ENCODE results near the gene TBCE.

Gene TBCE

DNA sequence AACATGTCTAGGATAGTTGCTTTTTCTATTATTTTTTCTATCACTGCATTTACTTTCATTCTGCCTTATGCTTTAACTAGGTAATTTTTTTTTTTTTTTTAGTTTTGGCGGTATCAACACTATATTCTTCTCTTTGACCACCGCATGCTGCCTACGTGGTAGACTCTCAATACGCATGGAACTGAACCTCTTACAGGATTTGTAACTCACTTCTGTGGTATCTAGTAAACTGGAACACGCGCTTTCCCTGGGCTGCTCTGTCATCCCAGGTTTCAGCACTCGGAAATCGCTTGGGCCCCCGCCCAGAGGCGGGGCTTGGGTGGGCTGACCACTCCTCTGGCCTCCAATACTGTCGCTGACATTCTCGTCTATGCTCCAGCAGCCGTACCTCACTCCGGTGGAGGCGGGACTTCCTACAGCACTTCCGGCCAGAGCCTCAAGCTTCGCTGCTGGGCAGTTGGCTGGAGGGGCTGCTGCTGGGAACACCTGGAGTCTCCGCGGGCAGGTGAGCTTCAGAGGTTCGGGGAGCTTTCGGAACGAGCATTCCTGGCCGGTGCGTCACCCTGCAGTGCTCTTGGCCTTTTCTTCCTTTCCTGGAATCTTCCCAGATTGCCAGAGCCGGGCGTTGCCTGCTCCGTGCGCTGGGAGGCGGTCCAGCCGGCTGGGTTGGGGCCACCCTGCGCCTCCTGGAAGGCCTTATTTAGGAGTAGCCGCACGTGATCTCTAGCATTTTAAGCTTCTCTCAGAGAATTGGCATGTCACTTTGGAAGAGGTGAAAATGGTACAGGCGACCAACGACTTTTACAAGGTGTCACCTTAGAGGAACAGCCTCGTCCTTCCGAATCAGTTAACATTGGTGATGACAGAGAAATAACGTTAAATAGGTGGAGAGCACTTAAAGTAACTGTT, at the start of gene TBCE:
Gene TBCE, plus strand, starts transcription at position 428 of the 909 bp plus-strand sequence. CDS start 12,623 bp downstream, outside the sequence.
- peak; percentile 91 for DNase-seq

DNA sequence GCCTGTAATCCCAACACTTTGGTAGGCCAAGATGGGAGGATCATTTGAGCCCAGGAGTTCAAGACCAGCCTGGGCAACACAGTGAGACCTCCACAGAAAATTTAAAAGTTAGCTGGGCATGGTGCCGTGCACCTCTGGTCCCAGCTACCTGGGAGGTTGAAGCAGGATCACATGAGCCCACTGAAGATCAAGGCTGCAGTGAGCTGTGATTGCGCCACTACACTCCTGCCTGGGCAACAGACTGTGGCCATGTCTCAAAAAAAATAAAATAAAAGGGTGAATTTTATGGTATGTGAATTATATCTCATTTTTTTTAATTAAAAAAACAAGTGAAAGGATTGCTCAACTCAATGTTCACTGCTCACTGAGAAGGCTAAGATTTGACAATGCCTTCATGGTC, 48.0 kb upstream of the TBCE start:
- DNase-seq = no peak

DNA sequence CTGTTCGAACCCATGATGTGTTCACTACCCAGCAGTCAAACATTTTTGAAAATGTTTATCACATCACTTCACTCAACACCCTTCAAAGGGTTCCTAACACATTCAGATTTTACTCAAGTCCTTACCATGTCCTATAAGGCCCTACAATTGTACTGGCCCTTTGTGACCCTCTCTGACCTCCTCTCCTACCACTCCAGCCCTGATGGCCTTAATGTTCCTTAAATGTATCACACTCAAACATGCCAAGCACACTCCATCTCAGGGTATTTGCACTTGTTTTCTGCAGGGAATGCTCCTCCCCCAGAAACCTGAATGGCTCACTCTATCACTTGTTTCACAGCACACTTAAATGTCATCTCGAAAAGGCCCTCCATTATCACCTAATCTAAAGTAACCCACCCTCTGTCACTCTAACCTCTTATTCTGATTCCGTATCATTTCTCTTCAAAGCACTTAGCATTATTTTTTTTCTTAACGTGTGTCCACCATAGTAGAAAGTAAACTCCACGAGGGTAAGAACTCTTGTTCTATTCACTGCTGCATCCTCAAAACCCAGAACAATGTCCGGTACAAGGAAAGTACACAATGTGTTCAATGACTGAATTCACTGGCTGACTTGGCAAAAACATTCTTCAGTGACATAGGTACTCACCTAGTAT, 46.6 kb upstream of the TBCE start:
- DNase-seq = no peak

GRCh38 chr1:235324296-235324695, 42.9 kb upstream of the TBCE start:
- no peak for DNase-seq

DNA sequence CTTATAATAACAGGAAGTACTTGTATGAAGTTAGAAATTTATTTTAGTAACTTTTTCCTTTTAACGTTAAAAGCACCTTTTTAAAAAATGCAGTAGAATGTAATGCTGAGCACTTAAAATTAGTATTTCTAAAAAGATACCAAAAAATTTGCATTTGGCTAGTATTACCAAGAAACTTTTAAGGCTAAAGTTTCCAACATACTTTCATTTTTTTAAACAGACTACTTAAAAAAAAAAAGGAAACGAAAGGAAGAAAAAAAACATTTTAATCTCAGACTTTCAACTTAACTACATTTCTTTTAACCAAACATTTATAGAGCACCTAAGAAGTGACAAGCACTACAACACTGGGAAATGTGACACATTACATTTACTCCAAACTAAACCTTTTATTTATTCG, 42.1 kb upstream of the TBCE start:
- DNase-seq = no peak

- no peak for DNase-seq
Observed at GRCh38 chr1:235325854-235326253, 41.4 kb upstream of the TBCE start.

DNA sequence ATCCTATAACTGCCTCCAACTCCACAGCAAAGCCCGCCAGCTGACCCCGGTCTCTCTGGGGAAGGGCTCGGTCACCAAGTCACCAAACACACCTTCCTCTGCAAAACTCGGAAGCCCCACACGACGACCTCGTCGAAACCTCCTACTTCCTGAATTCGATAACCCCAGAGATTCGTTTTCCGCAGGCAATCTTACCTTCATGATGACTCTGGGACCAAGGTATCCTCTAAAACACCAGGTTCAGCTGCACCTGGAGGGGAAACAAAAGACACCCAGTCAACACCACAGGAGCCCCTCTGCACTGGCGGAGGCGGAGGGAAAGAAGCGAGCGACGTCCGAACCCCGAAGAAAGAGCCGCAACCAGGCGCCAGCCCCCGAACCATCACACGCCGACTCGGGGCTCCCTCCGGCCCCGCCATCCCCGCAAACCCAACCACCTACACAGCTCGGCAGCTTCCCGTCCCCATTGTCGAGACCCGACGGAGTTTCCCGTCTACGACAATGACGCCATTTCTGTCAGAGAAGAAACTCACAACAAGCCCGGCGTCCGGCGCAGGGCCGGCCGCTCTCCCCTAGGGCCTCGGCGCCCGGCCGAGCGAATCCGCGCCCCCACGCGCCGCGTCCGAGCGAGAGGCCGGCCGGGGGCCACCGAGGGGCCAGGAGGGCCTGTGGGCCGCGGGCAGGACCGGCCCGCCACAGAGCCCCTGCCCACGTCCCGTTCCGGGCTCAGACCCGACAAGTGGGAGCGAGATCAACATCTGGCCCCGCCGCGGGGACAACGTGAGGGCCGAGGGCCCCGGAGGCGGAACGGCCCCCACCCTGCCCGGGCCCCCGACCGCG, 40.3 kb upstream of the TBCE start:
- DNase-seq = peak; percentile 70

- DNase-seq = no peak
Observed at GRCh38 chr1:235327559-235328270, 39.5 kb upstream of the TBCE start, which contains the start of gene ARID4B. ARID4B (minus strand) TSS chr1:235328179; CDS start chr1:235326919, 1,260 bp downstream.

DNA sequence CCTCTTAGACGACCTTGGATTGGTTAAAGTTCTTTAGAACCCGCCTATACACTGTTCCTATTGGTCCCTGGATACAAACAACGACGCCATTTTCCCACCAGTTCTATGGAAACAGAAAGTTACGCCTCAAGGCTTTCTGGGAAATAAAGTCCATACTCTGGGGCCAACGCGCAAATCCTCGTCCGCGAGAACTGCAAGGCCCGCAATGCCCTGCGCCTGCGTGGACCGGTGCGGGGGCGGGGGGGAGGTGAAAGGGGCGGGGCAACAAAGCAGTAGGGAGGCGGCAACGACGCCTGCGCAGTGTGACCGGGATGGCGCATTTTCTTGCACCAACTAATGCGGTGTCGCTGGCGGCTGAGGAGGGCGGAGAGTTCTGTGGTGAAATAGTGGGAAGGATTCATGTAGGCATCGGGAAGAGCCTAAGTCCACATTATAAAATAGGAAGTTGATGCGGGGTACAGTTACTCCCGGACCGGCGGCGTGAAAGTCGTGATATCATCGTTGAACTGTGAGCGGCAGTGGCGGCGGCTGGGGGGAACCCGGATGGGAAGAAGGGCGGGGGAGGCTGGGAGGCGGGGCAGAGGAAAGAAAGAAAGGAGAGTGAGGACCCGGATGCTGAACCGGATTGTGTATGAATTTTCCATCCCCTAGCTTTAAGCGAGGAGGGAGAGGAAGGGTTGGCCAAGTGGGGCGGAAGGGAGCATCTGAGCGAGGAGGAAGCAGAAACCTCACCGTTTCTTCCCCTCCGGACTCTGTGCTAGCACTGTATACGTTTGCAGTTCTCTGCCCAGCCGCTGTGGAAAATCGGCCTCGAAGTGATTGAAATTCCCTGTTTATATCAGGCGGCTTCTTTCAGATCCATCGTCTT, 38.7 kb upstream of the TBCE start, which contains the start of gene GGPS1:
Gene GGPS1, plus strand, starts transcription at position 300 of the 868 bp plus-strand sequence. CDS start 6,695 bp downstream, outside the sequence.
- peak; percentile 97 for DNase-seq

- peak; percentile 57 for DNase-seq
Observed at GRCh38 chr1:235329139-235329902, 37.9 kb upstream of the TBCE start.

- DNase-seq = no peak
Observed at GRCh38 chr1:235330918-235331285, 36.3 kb upstream of the TBCE start.

- DNase-seq = no peak
Observed at GRCh38 chr1:235331401-235331800, 35.8 kb upstream of the TBCE start.

DNA sequence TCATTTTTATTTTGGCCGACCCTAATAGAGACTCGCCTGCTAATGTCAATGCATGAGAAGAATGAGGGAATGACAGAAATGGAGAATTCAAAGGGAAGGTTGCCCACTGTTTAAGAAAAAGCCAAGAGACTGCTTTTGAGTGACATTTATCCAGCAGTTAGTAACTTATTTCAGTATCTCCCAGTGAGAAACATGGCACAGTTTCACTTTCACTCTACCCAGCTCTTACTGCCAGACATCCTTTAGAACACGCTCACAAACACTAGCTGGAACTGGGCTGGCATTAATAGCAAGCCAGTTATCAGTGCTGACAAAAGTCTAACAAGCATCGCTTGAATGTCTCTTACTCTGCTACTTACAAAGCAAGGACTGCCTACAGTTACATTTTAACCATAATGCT, 30.3 kb upstream of the TBCE start:
- peak; percentile 10 for DNase-seq

DNA sequence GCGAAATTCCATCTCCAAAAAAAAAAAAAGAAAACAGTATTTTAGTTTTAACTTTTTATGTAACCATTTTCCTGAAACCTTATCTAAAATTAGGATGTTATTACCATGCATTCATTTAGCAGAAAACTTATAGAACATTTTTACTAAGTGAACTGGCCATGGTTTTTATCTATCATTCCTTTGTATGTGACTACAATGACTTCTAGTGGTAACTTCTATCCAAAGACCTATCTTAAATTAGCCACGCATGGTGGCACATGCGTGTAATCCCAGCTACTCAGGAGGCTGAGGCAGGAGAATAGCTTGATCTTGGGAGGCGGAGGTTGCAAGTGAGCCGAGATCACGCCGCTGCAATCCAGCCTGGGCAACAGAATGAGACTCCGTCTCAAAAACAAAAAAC, 27.5 kb upstream of the TBCE start:
- DNase-seq = no peak

DNA sequence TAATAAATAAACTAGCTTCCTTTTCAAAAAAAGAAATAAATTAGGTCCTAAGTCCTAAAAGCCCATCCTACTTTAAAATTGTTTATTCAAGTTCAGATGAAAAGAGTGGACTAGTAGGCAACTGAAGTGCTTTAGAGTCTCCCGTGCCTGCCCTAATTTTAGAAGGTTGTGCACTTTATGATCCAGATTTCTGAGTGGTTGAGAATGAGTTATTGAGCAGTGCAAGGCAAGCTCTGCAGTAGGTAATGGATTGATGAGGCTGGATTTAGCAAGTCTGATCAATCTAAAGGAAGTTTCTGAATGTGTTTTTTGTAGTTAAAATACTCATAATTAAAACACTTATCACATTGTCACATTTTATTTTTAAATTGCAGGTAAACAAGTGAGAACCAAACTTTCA, 25.9 kb upstream of the TBCE start:
- DNase-seq = no peak

- DNase-seq = no peak
Observed at GRCh38 chr1:235342039-235342438, 25.2 kb upstream of the TBCE start.

DNA sequence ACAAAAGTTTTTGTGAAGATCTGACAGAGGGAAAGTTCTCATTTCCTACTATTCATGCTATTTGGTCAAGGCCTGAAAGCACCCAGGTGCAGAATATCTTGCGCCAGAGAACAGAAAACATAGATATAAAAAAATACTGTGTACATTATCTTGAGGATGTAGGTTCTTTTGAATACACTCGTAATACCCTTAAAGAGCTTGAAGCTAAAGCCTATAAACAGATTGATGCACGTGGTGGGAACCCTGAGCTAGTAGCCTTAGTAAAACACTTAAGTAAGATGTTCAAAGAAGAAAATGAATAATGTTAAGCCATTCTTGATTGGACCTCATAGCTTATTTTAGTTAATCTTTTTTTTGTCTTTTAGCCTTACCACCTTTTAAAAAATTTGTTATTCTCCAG, 24.8 kb upstream of the TBCE start:
- no peak for DNase-seq

DNA sequence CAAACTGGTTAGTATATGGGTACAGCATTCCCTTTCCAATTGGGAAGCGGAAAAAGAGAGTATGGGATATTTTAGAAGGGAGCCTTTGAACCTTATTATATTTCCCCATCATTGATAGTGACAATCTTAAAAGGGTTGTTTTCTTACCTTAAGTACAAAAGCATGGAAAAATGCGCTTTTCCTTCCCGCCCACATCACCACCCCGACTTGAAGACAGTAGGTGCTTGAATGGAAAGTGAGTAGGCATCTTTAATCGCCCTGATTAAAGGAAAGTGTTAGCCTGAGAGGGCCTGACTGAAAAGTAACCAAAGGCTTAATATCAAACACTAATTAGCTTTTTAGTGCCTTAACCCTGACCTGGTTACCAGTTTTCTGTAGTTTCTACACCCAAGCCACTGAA, 23.5 kb upstream of the TBCE start:
- DNase-seq = no peak

- DNase-seq = no peak
Observed at GRCh38 chr1:235351441-235351840, 15.8 kb upstream of the TBCE start.

GRCh38 chr1:235351898-235352297, 15.3 kb upstream of the TBCE start:
- no peak for DNase-seq

Data from activated naive CD4-positive, alpha-beta T cell treated with Interleukin-2 at 50 U/mL for 16 hours (primary cell).